SH-SY5Y (cell line): ENCODE measurements around the gene MTHFD1L.
A peak's percentile ranks its signal among the peaks of the same experiment; 100 is the strongest.

Experiments
- GATA2 ChIP-seq: IDR thresholded peaks from 2 replicates; pipeline ENCODE4 v1.6.1; 2011; ENCODE audit warnings: mild to moderate bottlenecking, low read depth, low read length
- GATA3 ChIP-seq: IDR thresholded peaks from 2 replicates; pipeline ENCODE4 v1.6.1; 2011; ENCODE audit warnings: low read depth, mild to moderate bottlenecking, low read length, moderate library complexity

GRCh38 chr6:151101161-151101815 is 235.8 kb downstream of the MTHFD1L start:
- peak; percentile 25; the same call in 1 of the 2 replicates for TF ChIP-seq GATA2
- TF ChIP-seq GATA3 = no peak
